Measurements from ENCODE around the gene ABHD13. TPM values are rescaled to one million over a fixed set of nuclear protein-coding genes. Genes with fewer than 3 reads are reported as not detected.

ABHD13 gene
- total and polyA plus RNA-seq, 2 experiments from 2014 or later = 5.4 to 10.4 TPM

DNA sequence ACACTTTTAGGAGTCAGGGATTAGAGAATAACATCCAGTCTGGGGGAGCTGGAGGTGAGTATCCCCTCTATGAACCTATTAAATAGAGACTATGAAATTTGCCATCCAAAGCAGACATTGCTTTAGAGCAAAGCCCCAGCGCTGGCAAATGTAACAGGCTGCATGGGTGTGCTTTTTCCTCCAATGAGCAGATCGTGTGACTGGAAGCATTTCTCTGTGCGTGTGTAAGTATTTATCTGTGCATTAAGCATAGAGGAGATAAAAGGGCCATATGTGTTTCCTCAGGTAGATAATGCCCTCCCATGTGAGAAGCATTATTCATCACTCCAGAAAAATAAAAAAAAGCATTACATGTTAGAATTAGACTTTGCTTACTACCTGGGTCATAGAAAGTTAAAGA lies 52.2 kb downstream of the ABHD13 start:
- peak overlapping the region; percentile 75 for H2AFZ ChIP-seq
- H3K4me3 ChIP-seq = no peak overlapping the region
- DNase-seq (ENCODE audit: low spot score) (no peak), ATAC-seq (no peak)
- no peak overlapping the region for H3K4me2 ChIP-seq
- Mint-ChIP-seq H3K27ac (no peak overlapping the region), H3K4me1 (peaks cover 12% of the 10 kb centered on the region), H3K36me3 (ENCODE audit: low read depth) (no peaks in the 10 kb centered on the region), H3K4me3 (no peak overlapping the region), H3K27me3 (ENCODE audit: insufficient read depth, low read depth, poor library complexity) (no peaks in the 10 kb centered on the region), H3K9me3 (no peaks in the 10 kb centered on the region)
- no peaks in the 10 kb centered on the region for H3K4me1 ChIP-seq (ENCODE audit: insufficient read depth)
- no peaks in the 10 kb centered on the region for H3K36me3 ChIP-seq (ENCODE audit: insufficient read depth)
- no peaks in the 10 kb centered on the region for H4K20me1 ChIP-seq (replicated peaks; ENCODE audit: insufficient read depth)
- H3K9me2 ChIP-seq (ENCODE audit: insufficient read depth) = no peaks in the 10 kb centered on the region
- H3K27ac ChIP-seq (ENCODE audit: low read depth) = no peak overlapping the region
- TF ChIP-seq POLR2AphosphoS5 (IDR thresholded peaks at IDR 0.05; ENCODE audit: low read depth) (no peak), NANOG (IDR thresholded peaks at IDR 0.05; ENCODE audit: borderline replicate concordance) (no peak), CREB1 (CRISPR knock-in tag; IDR thresholded peaks at IDR 0.05; ENCODE audit: low read depth) (no peak), ZNF114 (CRISPR knock-in tag; IDR thresholded peaks at IDR 0.05) (no peak), EZH2 (IDR thresholded peaks at IDR 0.05; ENCODE audit: low read depth, unreplicated experiment) (no peak), EZH2phosphoT487 (IDR thresholded peaks at IDR 0.05; ENCODE audit: unreplicated experiment) (no peak), STAT1 (IDR thresholded peaks at IDR 0.05; ENCODE audit: unreplicated experiment) (no peak), ZNF331 (CRISPR knock-in tag; IDR thresholded peaks at IDR 0.05; ENCODE audit: low read depth) (no peak)
- TF ChIP-seq, protein P1, sequence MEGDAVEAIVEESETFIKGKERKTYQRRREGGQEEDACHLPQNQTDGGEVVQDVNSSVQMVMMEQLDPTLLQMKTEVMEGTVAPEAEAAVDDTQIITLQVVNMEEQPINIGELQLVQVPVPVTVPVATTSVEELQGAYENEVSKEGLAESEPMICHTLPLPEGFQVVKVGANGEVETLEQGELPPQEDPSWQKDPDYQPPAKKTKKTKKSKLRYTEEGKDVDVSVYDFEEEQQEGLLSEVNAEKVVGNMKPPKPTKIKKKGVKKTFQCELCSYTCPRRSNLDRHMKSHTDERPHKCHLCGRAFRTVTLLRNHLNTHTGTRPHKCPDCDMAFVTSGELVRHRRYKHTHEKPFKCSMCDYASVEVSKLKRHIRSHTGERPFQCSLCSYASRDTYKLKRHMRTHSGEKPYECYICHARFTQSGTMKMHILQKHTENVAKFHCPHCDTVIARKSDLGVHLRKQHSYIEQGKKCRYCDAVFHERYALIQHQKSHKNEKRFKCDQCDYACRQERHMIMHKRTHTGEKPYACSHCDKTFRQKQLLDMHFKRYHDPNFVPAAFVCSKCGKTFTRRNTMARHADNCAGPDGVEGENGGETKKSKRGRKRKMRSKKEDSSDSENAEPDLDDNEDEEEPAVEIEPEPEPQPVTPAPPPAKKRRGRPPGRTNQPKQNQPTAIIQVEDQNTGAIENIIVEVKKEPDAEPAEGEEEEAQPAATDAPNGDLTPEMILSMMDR (conservative IDR thresholded peaks at IDR 0.05; ENCODE audit: low read depth in 2 of 2) = no peak
- TF ChIP-seq, protein P2, sequence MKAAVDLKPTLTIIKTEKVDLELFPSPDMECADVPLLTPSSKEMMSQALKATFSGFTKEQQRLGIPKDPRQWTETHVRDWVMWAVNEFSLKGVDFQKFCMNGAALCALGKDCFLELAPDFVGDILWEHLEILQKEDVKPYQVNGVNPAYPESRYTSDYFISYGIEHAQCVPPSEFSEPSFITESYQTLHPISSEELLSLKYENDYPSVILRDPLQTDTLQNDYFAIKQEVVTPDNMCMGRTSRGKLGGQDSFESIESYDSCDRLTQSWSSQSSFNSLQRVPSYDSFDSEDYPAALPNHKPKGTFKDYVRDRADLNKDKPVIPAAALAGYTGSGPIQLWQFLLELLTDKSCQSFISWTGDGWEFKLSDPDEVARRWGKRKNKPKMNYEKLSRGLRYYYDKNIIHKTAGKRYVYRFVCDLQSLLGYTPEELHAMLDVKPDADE (IDR thresholded peaks at IDR 0.05) = no peak
- no peaks in the 10 kb centered on the region for H3K27me3 ChIP-seq (ENCODE audit: insufficient read depth)
- no peaks in the 10 kb centered on the region for H3K79me2 ChIP-seq (replicated peaks; ENCODE audit: insufficient read depth)
- H3F3A ChIP-seq (replicated peaks; ENCODE audit: low read depth) = no peaks in the 10 kb centered on the region

DNA sequence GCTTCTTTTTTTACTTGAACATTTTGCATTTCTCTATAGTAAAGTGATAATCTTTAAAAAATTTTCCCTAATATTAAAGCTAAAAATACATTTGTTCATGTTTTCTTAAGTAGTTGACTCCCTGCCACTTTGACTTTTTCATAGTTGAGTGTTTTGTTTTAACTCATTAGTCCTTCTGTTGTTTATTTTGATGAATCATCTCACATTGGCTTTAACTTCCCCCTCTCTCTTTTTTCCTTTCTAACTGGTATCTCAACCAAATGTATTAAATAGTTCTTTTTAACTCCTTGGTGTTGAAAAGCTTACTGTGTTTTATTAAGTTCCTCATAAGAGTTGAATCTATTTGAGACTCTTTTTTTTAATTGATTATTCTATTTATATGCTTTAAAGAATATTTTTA lies 54.1 kb downstream of the ABHD13 start:
- DNase-seq (ENCODE audit: low spot score) (no peak), ATAC-seq (no peak)
- H3K36me3 Mint-ChIP-seq (ENCODE audit: low read depth) = no peaks in the 10 kb centered on the region
- Histone ChIP-seq H4K20me1 (replicated peaks; ENCODE audit: insufficient read depth) (no peaks in the 10 kb centered on the region), H2AFZ (no peak overlapping the region), H3K36me3 (ENCODE audit: insufficient read depth) (no peaks in the 10 kb centered on the region), H3F3A (replicated peaks; ENCODE audit: low read depth) (no peaks in the 10 kb centered on the region), H3K4me3 (no peak overlapping the region), H3K27me3 (ENCODE audit: insufficient read depth) (no peaks in the 10 kb centered on the region), H3K79me2 (replicated peaks; ENCODE audit: insufficient read depth) (no peaks in the 10 kb centered on the region), H3K4me1 (ENCODE audit: insufficient read depth) (no peaks in the 10 kb centered on the region), H3K4me2 (no peak overlapping the region), H3K9me2 (ENCODE audit: insufficient read depth) (no peaks in the 10 kb centered on the region), H3K27ac (ENCODE audit: low read depth) (no peak overlapping the region)
- no peaks in the 10 kb centered on the region for H3K27me3 Mint-ChIP-seq (ENCODE audit: insufficient read depth, low read depth, poor library complexity)
- H3K9me3 Mint-ChIP-seq = no peaks in the 10 kb centered on the region
- H3K4me3 Mint-ChIP-seq = no peak overlapping the region
- H3K4me1 Mint-ChIP-seq = peaks cover 12% of the 10 kb centered on the region
- no peak overlapping the region for H3K27ac Mint-ChIP-seq
- TF ChIP-seq, protein P3, sequence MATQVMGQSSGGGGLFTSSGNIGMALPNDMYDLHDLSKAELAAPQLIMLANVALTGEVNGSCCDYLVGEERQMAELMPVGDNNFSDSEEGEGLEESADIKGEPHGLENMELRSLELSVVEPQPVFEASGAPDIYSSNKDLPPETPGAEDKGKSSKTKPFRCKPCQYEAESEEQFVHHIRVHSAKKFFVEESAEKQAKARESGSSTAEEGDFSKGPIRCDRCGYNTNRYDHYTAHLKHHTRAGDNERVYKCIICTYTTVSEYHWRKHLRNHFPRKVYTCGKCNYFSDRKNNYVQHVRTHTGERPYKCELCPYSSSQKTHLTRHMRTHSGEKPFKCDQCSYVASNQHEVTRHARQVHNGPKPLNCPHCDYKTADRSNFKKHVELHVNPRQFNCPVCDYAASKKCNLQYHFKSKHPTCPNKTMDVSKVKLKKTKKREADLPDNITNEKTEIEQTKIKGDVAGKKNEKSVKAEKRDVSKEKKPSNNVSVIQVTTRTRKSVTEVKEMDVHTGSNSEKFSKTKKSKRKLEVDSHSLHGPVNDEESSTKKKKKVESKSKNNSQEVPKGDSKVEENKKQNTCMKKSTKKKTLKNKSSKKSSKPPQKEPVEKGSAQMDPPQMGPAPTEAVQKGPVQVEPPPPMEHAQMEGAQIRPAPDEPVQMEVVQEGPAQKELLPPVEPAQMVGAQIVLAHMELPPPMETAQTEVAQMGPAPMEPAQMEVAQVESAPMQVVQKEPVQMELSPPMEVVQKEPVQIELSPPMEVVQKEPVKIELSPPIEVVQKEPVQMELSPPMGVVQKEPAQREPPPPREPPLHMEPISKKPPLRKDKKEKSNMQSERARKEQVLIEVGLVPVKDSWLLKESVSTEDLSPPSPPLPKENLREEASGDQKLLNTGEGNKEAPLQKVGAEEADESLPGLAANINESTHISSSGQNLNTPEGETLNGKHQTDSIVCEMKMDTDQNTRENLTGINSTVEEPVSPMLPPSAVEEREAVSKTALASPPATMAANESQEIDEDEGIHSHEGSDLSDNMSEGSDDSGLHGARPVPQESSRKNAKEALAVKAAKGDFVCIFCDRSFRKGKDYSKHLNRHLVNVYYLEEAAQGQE (IDR thresholded peaks at IDR 0.05; ENCODE audit: unreplicated experiment) = no peak
- TF ChIP-seq CREB1 (CRISPR knock-in tag; IDR thresholded peaks at IDR 0.05; ENCODE audit: low read depth) (no peak), ZNF114 (CRISPR knock-in tag; IDR thresholded peaks at IDR 0.05) (no peak), NANOG (IDR thresholded peaks at IDR 0.05; ENCODE audit: borderline replicate concordance) (no peak), EZH2phosphoT487 (IDR thresholded peaks at IDR 0.05; ENCODE audit: unreplicated experiment) (no peak), STAT1 (IDR thresholded peaks at IDR 0.05; ENCODE audit: unreplicated experiment) (no peak), JUNB (IDR thresholded peaks at IDR 0.05; ENCODE audit: unreplicated experiment) (no peak)
- TF ChIP-seq, protein P1 (conservative IDR thresholded peaks at IDR 0.05; ENCODE audit: low read depth in 2 of 2) = no peak
- TF ChIP-seq, protein P2 (IDR thresholded peaks at IDR 0.05) = no peak
